Measurements from ENCODE around the gene NFYC. TPM values are rescaled to one million over a fixed set of nuclear protein-coding genes. Genes with fewer than 3 reads are reported as not detected.

The NFYC gene
- total and polyA plus RNA-seq, 7 experiments from 2014 or later = 36.2 to 88.5 (median 63.4) TPM

GRCh38 chr1:40763742-40764532 is 72.4 kb downstream of the NFYC start:
- DNase-seq (peak in 6 of 9 donors; percentile 19 to 48 (median 39)), ATAC-seq (peak; percentile 56)
- Mint-ChIP-seq H3K36me3 (peaks cover 5 to 54% (median 28%) of the 10 kb centered on the region in 5 donors), H3K4me1 (peaks cover 22 to 52% (median 46%) of the 10 kb centered on the region in 7 donors), H3K27ac (peak overlapping the region; percentile 75 to 91 (median 89)), H3K27me3 (no peaks in the 10 kb centered on the region), H3K4me3 (peak overlapping the region; percentile 12 to 81 (median 62)), H3K9me3 (no peaks in the 10 kb centered on the region)
- no peak overlapping the region for H3K4me3 ChIP-seq (ENCODE audit: low read length)
- H3K36me3 ChIP-seq (ENCODE audit: control insufficient read depth in 2 of 3, insufficient read depth in 3 of 3, low read length in 3 of 3) = peaks cover 19 to 73% (median 24%) of the 10 kb centered on the region in 3 experiments
- H3K27ac ChIP-seq (ENCODE audit: low read depth, low read length) = peak overlapping the region; percentile 60
- intact Hi-C loops (cut with micrococcal nuclease) = loop anchor here in 1 of 2 donors (5.0 kb wide), 1 partner anchor 72 kb away; the partner anchor contains the start of gene NFYC
- POLR2A ChIA-PET = interaction anchor here (1.0 to 1.4 kb wide), 2 partner anchors 72 to 196 kb away, joined by 3 to 10 read pairs; partner anchors contain the start of gene NFYC
- H3K27me3 ChIP-seq (ENCODE audit: control insufficient read depth in 2 of 2, insufficient read depth in 2 of 2, low read length in 2 of 2) = no peaks in the 10 kb centered on the region
- no peaks in the 10 kb centered on the region for H3K9me3 ChIP-seq (ENCODE audit: control insufficient read depth in 2 of 3, low read length in 3 of 3)
- H3K4me1 ChIP-seq (ENCODE audit: control insufficient read depth in 2 of 2, insufficient read depth in 2 of 2, low read length in 2 of 2) = peaks cover 0 to 31% of the 10 kb centered on the region in 2 donors
- CTCF ChIA-PET = interaction anchor here (0.5 to 1.9 kb wide), 5 partner anchors 9 to 188 kb away, joined by 3 to 11 read pairs (median 4); no protein-coding TSS in a partner anchor

GRCh38 chr1:40764981-40765380 is 73.5 kb downstream of the NFYC start:
- ATAC-seq = no peak
- Histone ChIP-seq H3K9me3 (ENCODE audit: control insufficient read depth in 2 of 3, low read length in 3 of 3) (no peaks in the 10 kb centered on the region), H3K4me3 (ENCODE audit: low read length) (no peak overlapping the region), H3K4me1 (ENCODE audit: control insufficient read depth in 2 of 2, insufficient read depth in 2 of 2, low read length in 2 of 2) (peaks cover 0 to 31% of the 10 kb centered on the region in 2 donors), H3K27ac (ENCODE audit: low read depth, low read length) (peak overlapping the region; percentile 19), H3K27me3 (ENCODE audit: control insufficient read depth in 2 of 2, insufficient read depth in 2 of 2, low read length in 2 of 2) (no peaks in the 10 kb centered on the region), H3K36me3 (ENCODE audit: control insufficient read depth in 2 of 3, insufficient read depth in 3 of 3, low read length in 3 of 3) (peaks cover 12 to 73% (median 32%) of the 10 kb centered on the region in 3 experiments)
- peaks cover 20 to 61% (median 41%) of the 10 kb centered on the region in 7 donors for H3K4me1 Mint-ChIP-seq
- H3K36me3 Mint-ChIP-seq = peaks cover 0 to 52% (median 29%) of the 10 kb centered on the region in 5 donors
- H3K27ac Mint-ChIP-seq = peak overlapping the region; percentile 25 to 87 (median 57)
- H3K9me3 Mint-ChIP-seq = no peaks in the 10 kb centered on the region
- ChIA-PET POLR2A (interaction anchor here (1.0 to 1.4 kb wide), 4 partner anchors 10 to 195 kb away, joined by 3 to 10 read pairs (median 4); partner anchors contain the start of gene NFYC), CTCF (interaction anchor here (0.7 to 1.9 kb wide), 4 partner anchors 8 to 82 kb away, joined by 3 to 11 read pairs (median 4); no protein-coding TSS in a partner anchor)
- no peaks in the 10 kb centered on the region for H3K27me3 Mint-ChIP-seq
- no peak for DNase-seq
- intact Hi-C loops (cut with micrococcal nuclease) = loop anchor here in 1 of 2 donors (5.0 kb wide), 1 partner anchor 73 kb away; the partner anchor contains the start of gene NFYC
- H3K4me3 Mint-ChIP-seq = peak overlapping the region in 2 of 10 donors; percentile 40 to 61

- DNase-seq = no peak
- Histone ChIP-seq H3K4me1 (ENCODE audit: control insufficient read depth in 2 of 2, insufficient read depth in 2 of 2, low read length in 2 of 2) (peaks cover 0 to 31% of the 10 kb centered on the region in 2 donors), H3K27me3 (ENCODE audit: control insufficient read depth in 2 of 2, insufficient read depth in 2 of 2, low read length in 2 of 2) (no peaks in the 10 kb centered on the region), H3K27ac (ENCODE audit: low read depth, low read length) (no peak overlapping the region), H3K4me3 (ENCODE audit: low read length) (no peak overlapping the region), H3K36me3 (ENCODE audit: control insufficient read depth in 2 of 3, insufficient read depth in 3 of 3, low read length in 3 of 3) (peaks cover 11 to 77% (median 37%) of the 10 kb centered on the region in 3 experiments), H3K9me3 (ENCODE audit: control insufficient read depth in 2 of 3, low read length in 3 of 3) (no peaks in the 10 kb centered on the region)
- peaks cover 22 to 68% (median 41%) of the 10 kb centered on the region in 7 donors for H3K4me1 Mint-ChIP-seq
- no peaks in the 10 kb centered on the region for H3K9me3 Mint-ChIP-seq
- POLR2A ChIA-PET = interaction anchor here (1.1 kb wide), 1 partner anchor 95 kb away, joined by 5 read pairs; no protein-coding TSS in a partner anchor
- peaks cover 4 to 54% (median 32%) of the 10 kb centered on the region in 5 donors for H3K36me3 Mint-ChIP-seq
- intact Hi-C loops (cut with micrococcal nuclease) = no loop called here
- H3K4me3 Mint-ChIP-seq = no peak overlapping the region
- no peaks in the 10 kb centered on the region for H3K27me3 Mint-ChIP-seq
- CTCF ChIA-PET = interaction anchor here (0.6 to 1.4 kb wide), 3 partner anchors 10 to 625 kb away, joined by 3 to 4 read pairs (median 4); no protein-coding TSS in a partner anchor
- no peak for ATAC-seq
- peak overlapping the region in 4 of 9 donors; percentile 43 to 75 (median 56) for H3K27ac Mint-ChIP-seq
Observed at GRCh38 chr1:40766017-40766416, 74.5 kb downstream of the NFYC start.

- Histone ChIP-seq H3K4me3 (ENCODE audit: low read length) (no peak overlapping the region), H3K27ac (ENCODE audit: low read depth, low read length) (no peak overlapping the region), H3K9me3 (ENCODE audit: control insufficient read depth in 2 of 3, low read length in 3 of 3) (no peaks in the 10 kb centered on the region), H3K4me1 (ENCODE audit: control insufficient read depth in 2 of 2, insufficient read depth in 2 of 2, low read length in 2 of 2) (peaks cover 0 to 31% of the 10 kb centered on the region in 2 donors), H3K27me3 (ENCODE audit: control insufficient read depth in 2 of 2, insufficient read depth in 2 of 2, low read length in 2 of 2) (no peaks in the 10 kb centered on the region), H3K36me3 (ENCODE audit: control insufficient read depth in 2 of 3, insufficient read depth in 3 of 3, low read length in 3 of 3) (peaks cover 11 to 78% (median 37%) of the 10 kb centered on the region in 3 experiments)
- Mint-ChIP-seq H3K4me1 (peaks cover 20 to 64% (median 35%) of the 10 kb centered on the region in 7 donors), H3K27me3 (no peaks in the 10 kb centered on the region), H3K4me3 (no peak overlapping the region), H3K9me3 (no peaks in the 10 kb centered on the region), H3K27ac (peak overlapping the region in 3 of 9 donors; percentile 56 to 75 (median 56)), H3K36me3 (peaks cover 4 to 54% (median 27%) of the 10 kb centered on the region in 5 donors)
- POLR2A ChIA-PET = interaction anchor here (0.6 to 1.8 kb wide), 2 partner anchors 95 to 169 kb away, joined by 3 to 6 read pairs; no protein-coding TSS in a partner anchor
- intact Hi-C loops (cut with micrococcal nuclease) = no loop called here
- ATAC-seq = no peak
- DNase-seq = no peak
- CTCF ChIA-PET = interaction anchor here (1.4 kb wide), 1 partner anchor 83 kb away, joined by 4 read pairs; no protein-coding TSS in a partner anchor
Observed at GRCh38 chr1:40766560-40766959, 75.1 kb downstream of the NFYC start.

- ATAC-seq (no peak), DNase-seq (no peak)
- Histone ChIP-seq H3K9me3 (ENCODE audit: control insufficient read depth in 2 of 3, low read length in 3 of 3) (no peaks in the 10 kb centered on the region), H3K36me3 (ENCODE audit: control insufficient read depth in 2 of 3, insufficient read depth in 3 of 3, low read length in 3 of 3) (peaks cover 4 to 78% (median 33%) of the 10 kb centered on the region in 3 experiments), H3K27ac (ENCODE audit: low read depth, low read length) (no peak overlapping the region), H3K27me3 (ENCODE audit: control insufficient read depth in 2 of 2, insufficient read depth in 2 of 2, low read length in 2 of 2) (no peaks in the 10 kb centered on the region), H3K4me3 (ENCODE audit: low read length) (no peak overlapping the region), H3K4me1 (ENCODE audit: control insufficient read depth in 2 of 2, insufficient read depth in 2 of 2, low read length in 2 of 2) (peaks cover 0 to 23% of the 10 kb centered on the region in 2 donors)
- POLR2A ChIA-PET = interaction anchor here (1.8 kb wide), 1 partner anchor 93 kb away, joined by 6 read pairs; no protein-coding TSS in a partner anchor
- H3K9me3 Mint-ChIP-seq = no peaks in the 10 kb centered on the region
- intact Hi-C loops (cut with micrococcal nuclease) = no loop called here
- peak overlapping the region in 4 of 9 donors; percentile 9 to 53 (median 40) for H3K27ac Mint-ChIP-seq
- H3K4me3 Mint-ChIP-seq = no peak overlapping the region
- CTCF ChIA-PET = interaction anchor here (0.7 to 0.8 kb wide), 2 partner anchors 8 to 276 kb away, joined by 3 read pairs; no protein-coding TSS in a partner anchor
- H3K27me3 Mint-ChIP-seq = no peaks in the 10 kb centered on the region
- H3K36me3 Mint-ChIP-seq = peaks cover 4 to 49% (median 26%) of the 10 kb centered on the region in 5 donors
- peaks cover 15 to 48% (median 20%) of the 10 kb centered on the region in 7 donors for H3K4me1 Mint-ChIP-seq
Observed at GRCh38 chr1:40768146-40768990, 76.9 kb downstream of the NFYC start.
